GM10847 (cell line): ENCODE measurements around the gene WDR93.
A peak's percentile ranks its signal among the peaks of the same experiment; 100 is the strongest.

Experiments
- POLR2A ChIP-seq: IDR thresholded peaks from 2 replicates; pipeline ENCODE4 v1.6.1; 2011; ENCODE audit not compliant: insufficient read length; ENCODE audit errors: extremely low read depth

WDR93 gene

DNA sequence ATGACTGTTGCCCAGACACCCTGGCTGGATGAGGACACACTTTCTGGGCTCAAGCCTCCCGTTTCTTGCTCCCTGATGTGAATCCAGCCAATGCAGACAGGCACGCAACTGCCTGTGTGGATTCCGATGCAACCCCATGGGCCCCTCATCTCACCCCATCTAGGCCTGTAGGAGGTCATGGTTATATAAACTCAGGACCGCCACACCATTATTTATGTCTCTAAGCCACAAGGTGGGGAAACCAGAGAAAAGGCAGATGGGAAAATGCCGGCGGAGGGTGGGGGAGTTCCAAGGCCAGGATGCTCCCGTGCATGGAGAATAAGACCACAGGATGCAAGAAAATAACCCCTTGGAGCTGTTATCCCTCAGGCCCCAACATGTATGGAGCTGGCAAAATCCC is 58.4 kb downstream of the WDR93 start:
- TF ChIP-seq POLR2A: no peak

DNA sequence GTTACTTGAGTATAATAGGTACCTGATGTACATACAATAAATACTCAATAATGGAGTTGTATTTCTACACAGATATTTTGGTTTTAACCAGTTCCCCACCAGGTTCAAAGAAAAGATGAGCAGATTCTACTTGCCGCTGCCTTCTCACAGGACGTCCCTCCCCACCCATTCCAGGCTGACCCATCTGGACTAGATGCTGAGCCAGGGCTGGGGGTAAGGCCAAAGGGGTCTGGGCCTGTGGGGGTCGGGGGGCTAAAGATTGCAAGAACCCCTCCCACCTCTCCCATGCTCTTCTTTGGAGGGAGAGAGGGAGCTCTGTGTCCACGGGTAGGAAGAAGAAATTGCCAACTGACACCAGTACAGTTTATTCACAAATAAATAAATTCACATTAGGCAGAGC is 58.9 kb downstream of the WDR93 start:
- TF ChIP-seq POLR2A: no peak

DNA sequence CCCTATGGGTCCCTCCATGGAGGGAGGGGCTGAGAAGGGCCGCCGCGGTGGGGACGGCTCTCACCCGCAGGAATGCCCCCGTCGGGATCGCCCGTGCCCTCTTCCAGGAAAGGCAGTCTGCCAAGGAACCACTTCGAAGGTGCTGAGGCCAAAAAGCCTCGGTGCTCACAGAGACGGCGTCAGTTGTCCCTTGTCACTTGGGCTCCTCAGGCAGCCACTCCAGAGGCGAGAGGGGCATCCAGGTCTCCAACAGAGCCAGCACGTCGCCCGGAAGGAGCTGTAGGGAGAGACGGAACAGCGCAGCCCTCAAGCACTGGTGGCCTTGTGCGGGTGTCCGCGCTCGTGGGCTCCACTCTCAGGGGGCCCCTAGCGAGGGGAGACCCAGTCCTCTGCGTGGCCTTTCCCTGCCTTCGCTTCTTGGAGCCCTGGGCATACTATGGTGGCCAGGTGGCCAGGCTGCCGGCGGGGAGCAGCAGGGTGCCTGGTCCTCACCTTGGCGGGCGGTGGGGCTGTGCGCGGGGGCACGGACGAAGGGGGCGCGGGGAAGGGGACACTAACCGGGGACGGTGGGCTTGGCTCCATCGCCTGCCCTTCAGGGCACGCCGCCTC is 59.4 kb downstream of the WDR93 start:
- no peak for TF ChIP-seq POLR2A

DNA sequence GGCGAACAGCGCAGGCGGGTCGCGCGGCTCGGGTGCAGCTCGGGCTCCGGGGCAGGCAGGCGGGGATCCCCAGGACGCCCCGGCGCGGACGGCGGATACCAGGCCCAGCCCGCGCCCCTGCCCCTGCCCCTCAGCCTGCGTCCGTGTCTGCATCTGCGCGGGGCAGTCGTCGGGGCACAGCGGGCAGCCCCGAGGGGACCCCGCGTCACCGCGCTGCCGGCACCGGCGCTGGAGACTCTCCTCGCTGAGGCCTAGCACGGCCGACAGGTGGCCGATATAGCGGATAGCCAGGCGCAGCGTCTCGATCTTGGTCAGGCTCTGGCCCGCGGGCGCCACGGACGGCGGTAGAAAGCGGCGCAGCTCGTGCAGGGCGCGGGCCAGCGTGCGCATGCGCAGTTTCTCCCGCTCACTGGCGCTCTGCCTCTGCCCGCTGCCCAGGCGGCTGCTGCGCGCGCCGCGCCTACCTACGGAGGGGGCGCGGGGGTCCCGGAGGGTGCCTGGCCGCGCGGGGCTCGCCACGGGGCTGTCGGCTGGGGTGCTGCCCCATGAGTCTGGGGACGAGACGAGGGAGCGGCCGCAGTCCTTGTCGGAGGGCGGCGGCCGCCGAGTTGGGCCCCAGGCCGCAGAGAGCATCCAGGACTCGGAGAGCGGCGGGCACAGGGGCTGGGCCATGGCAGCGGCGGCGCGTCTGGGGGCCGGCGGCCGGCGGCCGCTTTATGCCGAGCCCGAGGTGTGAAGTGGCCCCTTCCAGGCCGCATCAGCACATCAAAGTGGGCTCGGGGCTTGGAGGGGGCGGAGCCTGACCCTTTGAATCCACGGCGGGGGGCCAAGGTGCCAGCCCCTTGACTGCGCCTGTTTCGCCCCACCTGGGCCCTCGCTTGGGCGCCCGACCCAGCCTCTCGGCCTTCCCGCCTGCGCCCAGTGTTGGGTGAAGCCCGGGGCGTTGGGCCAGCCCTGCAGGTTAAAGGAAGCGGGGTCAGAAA is 60.2 kb downstream of the WDR93 start, which contains the start of gene MESP1:
Gene MESP1, minus strand, starts transcription at position 690 of the 983 bp plus-strand sequence. Its CDS starts 18 bp downstream, at position 672.
- TF ChIP-seq POLR2A: peak; percentile 45

DNA sequence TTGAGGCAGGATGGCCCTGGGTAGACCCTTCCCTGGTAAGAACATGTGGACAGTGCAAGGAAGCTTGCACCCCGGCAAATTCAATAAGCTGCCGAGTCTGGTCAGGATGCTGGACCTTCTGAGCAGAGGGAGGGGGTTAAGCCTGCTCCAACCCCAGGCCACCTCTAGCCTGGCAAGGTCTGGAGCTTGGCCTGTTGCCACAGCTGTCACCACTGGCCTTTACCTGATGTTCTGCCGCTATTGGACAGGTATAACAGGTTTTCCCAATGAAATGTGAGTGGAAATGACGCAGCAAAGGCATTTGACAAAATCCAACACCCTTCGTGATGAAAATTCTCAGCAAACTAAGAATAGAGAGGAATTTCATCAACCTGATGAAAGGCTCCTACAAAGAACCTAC is 61.1 kb downstream of the WDR93 start:
- TF ChIP-seq POLR2A: no peak

DNA sequence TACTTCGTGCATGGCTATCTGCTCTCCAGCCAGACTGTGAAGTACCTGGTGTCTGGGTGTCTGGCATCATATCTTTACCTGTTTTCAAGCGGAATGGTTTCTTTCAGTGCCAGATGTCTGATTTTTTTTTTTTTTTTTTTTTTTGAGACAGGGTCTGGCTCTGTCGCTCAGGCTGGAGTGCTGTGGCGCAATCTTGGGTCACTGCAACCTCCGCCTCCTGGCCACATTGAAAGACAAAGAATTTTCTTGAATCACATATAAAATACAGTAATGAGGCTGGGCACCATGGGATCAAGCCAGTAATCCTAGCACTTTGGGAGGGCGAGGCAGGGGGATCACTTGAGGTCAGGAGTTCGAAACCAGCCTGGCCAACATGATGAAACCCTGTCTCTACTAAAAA is 63.2 kb downstream of the WDR93 start:
- TF ChIP-seq POLR2A: no peak

DNA sequence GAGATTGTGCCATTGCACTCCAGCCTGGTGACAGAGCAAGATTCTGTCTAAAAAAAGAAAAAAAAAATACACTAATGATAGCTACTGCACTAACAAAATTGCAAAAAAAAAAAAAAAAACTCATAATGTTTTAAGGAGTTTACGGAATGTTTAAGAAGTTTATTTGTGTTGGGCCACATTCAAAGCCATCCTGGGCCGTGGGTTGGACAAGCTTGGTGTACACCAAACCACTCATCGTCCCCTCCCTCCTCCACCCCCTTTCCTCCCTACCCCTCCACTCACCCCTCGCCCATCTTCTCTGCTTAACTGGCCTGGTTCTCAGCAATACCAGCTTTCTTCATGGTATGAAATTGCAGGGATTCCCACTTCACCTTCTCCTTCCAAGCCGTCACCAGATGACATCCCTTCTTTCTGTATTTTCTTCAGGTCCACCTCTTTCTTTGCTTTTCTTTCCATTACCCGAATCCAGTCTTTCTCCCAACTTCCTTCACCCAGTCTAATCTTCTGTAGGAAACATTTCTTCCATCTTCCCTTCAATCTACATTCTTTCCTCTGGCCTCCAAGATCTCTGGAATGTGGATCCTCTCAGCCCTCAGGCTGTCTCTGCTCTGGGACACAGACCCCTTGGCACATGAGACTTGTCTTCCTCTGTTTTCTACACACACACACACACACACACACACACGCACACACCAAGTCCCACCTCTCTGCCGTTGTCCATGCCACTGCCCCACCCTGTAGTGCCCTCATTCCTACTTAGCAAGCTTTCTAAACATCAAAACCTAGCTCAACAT is 63.9 kb downstream of the WDR93 start:
- TF ChIP-seq POLR2A: no peak

DNA sequence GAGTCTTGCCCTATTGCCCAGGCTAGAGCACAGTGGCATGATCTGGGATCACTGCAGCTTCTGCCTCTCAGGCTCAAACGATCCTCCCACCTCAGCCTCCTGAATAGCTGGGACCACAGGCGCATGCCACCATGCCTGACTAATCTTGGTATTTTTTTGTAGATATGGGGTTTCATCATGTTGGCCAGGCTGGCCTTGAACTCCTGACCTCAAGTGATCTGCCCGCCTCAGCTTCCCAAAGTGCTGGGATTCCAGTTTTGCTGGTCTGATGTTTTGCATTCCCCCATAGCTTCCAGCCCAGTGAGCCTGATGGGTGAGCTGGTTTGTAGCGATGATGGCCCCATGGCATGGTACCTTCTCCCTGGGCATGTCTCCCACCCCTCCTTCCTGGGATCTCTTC is 65.1 kb downstream of the WDR93 start:
- no peak for TF ChIP-seq POLR2A

DNA sequence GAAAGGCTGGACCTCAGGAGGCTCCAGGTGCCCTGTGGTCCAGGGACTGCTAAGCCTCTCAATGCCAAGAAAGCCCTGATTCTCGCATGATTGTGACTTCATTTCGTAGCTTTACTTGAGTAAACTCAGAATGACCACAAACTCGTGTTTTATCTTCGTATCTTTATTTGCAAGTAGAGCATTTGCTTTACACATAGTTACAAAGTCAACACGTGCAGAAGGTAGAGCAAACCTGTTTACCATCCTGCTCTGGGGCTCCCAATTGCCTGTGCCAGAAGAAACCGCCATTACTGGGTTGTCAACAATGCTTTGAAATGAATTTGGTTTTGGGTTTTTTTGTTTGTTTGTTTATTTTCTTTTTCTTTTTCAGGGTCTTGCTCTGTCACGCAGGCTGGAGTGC is 66.3 kb downstream of the WDR93 start:
- TF ChIP-seq POLR2A: no peak

DNA sequence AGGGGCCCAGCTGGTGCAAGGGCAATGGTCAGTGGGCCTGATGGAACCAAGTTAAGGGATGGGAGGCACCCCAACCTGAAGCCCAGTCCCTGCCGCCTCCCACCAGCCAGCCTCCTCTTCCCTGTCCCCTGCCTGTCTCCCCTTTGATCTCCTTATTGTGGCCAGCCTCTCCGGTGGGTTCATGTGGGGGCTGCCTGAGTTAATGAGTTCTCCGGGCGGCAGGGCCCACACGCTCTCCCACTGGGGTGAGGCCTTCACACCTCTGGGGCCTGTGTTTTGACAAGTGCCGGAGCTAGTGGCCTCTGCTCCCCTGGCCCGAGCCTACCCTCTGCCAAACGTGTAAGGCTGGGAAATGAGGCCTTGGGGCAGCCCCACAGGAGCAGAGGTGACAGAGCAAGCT is 67.7 kb downstream of the WDR93 start:
- no peak for TF ChIP-seq POLR2A

DNA sequence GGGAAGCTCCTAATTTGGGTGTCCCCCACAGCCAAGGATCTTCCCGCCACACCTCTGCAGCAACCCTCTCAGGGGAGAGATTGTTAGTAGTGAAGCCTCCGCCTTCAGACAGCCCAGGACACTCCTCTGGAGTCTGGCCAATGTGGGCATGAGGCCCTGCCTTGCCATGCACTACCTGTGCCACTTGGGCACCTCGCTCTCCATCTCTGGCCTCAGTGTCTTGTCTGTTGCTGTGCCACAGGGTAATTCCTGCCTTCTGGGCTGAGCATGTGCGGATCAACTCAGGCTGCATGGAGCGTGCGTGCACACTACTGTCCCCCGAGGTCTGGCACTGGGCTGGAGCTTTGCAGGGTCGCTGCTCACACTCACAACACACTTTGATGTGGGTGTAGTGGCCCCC is 68.4 kb downstream of the WDR93 start:
- TF ChIP-seq POLR2A: no peak

DNA sequence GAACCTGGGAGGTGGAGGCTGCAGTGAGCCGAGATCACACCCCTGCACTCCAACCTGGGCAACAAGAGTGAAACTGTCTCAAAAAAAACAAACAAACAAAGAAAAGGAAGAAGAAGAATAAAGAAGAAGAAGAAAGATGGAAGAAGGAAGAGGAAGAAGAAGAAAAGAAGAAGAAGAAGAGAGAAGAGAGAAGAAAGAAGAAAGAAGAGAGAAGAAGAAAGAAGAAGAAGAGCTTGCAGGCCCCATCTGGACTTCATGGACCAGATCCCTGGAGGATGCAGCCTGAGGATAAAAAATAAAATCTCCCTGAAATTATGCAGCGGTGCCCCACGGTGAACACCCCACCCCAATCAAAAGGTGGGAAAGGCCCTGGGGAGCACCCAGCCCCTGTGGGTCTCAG is 69.2 kb downstream of the WDR93 start:
- TF ChIP-seq POLR2A: no peak

DNA sequence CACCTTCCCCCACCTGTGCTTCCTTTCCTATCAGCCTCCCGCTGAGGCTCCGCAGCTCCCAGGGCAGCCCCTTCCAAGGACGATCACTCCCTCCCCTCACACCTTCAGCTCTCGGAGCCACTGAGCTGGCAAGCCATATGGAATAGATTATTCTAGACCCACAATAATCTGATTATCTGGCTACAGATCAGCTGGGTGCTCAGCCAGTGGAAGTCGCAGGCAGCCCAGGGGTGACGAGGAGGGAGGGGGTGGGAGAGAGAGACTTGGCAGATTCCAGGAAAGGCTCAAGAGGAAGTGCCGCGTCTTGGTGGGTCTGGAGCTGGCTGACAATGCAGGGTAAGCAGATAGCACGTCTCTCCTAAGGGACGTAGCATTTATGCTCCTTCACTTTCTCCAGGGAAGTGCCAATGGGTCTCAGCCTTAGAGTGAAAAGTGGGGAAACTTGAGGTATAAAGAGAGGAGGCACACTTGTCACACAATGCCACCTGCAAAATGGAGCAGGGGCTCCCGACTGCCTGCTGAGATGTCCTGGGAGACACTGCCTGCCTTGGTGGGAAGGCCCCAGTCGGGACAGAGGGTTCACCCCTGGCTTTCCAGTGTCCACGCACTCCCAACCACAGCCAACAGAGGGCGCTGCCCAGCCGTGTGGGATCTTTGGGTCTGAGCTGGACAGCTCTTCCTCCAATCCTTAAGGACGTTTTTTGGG is 69.8 kb downstream of the WDR93 start:
- TF ChIP-seq POLR2A: no peak

DNA sequence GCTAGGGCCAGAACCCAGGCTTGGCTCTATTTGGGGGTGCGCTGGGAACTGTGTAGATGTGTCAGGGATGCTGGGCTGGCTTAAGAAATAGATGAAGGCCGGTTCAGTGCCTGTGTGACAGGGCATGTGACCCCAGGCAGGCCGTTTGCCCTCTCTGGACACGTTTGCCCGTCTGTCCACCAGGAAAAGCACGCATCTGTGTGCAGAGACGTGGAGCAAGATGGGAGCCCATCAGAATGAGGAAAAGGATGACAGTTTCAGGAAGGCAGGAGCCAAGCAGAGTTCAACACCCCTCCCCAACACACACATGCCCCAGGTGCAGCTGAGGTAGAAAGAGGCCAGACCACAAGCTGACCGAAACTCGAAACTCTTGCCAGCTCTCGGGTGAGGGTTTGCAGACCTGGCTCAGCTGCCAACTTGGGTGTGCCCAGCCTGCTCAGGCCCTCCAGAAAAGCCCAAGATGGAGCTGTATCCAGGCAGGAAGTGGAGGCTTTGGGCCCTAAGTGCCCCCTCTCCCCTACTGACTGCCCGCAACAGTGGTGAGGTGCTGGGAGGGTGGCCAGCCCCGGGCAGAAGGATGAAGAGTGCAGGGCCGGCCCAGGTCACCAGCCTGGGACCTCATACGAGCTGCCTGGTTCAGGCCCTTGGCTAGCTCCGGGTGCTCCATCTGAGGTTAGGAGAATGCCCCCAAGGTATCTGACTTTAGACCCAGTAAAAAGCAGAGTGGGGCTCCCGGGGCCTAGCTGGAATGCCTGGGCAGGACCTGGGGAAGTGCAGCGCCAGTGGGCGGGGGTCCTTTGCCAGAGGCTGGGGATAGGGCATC is 70.6 kb downstream of the WDR93 start:
- no peak for TF ChIP-seq POLR2A
